Astrocyte (in vitro differentiated cells and primary cell): Measurements from ENCODE around the gene ZNF827. TPM values are rescaled to one million over a fixed set of nuclear protein-coding genes. Genes with fewer than 3 reads are reported as not detected.

ENCODE experiments used
- DNase-seq: peaks from one replicate; pipeline ENCODE4 v3.0.0-alpha.2; 2010; ENCODE audit warnings: low read depth
- FAIRE-seq: peaks from 2 replicates; lab custom pipeline; 2011; peaks lifted over from hg19 to GRCh38; lab: Jason Lieb, UNC
- H2AFZ ChIP-seq: 2 replicates; pipeline ENCODE4 v1.6.0; 2012; ENCODE audit warnings: low read depth, low read length, inconsistent platforms
- H3K27ac ChIP-seq: 2 replicates; pipeline ENCODE4 v1.5.1; 2011; ENCODE audit warnings: low read depth, low read length, inconsistent platforms
- H3K27me3 ChIP-seq: 2 replicates; pipeline ENCODE4 v1.6.0; 2011; ENCODE audit warnings: low read length, inconsistent platforms; ENCODE audit not compliant: insufficient read depth
- H3K36me3 ChIP-seq: 2 replicates; pipeline ENCODE4 v1.5.1; 2011; ENCODE audit warnings: low read length, inconsistent platforms; ENCODE audit not compliant: insufficient read depth
- H3K4me1 ChIP-seq: 2 replicates; pipeline ENCODE4 v1.5.1; 2011; ENCODE audit warnings: low read length, inconsistent platforms; ENCODE audit not compliant: insufficient read depth
- H3K4me2 ChIP-seq: 2 replicates; pipeline ENCODE4 v1.6.0; 2012; ENCODE audit warnings: low read length, inconsistent platforms
- H3K4me3 ChIP-seq: 2 replicates; pipeline ENCODE4 v1.5.1; 2011; ENCODE audit warnings: low read depth, mild to moderate bottlenecking, low read length, inconsistent platforms; ENCODE audit not compliant: insufficient read depth
- H3K79me2 ChIP-seq: 2 replicates; pipeline ENCODE4 v1.6.0; 2012; ENCODE audit warnings: mild to moderate bottlenecking, low read length, inconsistent platforms; ENCODE audit not compliant: insufficient read depth
- H3K9ac ChIP-seq: 2 replicates; pipeline ENCODE4 v1.6.0; 2012; ENCODE audit warnings: mild to moderate bottlenecking, low read length, inconsistent platforms
- H3K9me3 ChIP-seq: 2 replicates; pipeline ENCODE4 v1.5.1; 2012; ENCODE audit warnings: low read depth, mild to moderate bottlenecking, low read length, inconsistent platforms; ENCODE audit not compliant: insufficient read depth
- H4K20me1 ChIP-seq: 2 replicates; pipeline ENCODE4 v1.6.0; 2012; ENCODE audit warnings: low read length, inconsistent platforms; ENCODE audit not compliant: insufficient read depth
- H3K27ac Mint-ChIP-seq: one replicate; pipeline ENCODE4 v1.8.0; 2021; ENCODE audit warnings: mild to moderate bottlenecking, mixed read lengths; ENCODE audit not compliant: unreplicated experiment
- H3K27me3 Mint-ChIP-seq: one replicate; pipeline ENCODE4 v1.8.0; 2021; ENCODE audit warnings: low read depth, mixed read lengths; ENCODE audit not compliant: unreplicated experiment
- H3K36me3 Mint-ChIP-seq: one replicate; pipeline ENCODE4 v1.8.0; 2021; ENCODE audit warnings: low read depth, mixed read lengths; ENCODE audit not compliant: unreplicated experiment
- H3K4me1 Mint-ChIP-seq: one replicate; pipeline ENCODE4 v1.8.0; 2021; ENCODE audit warnings: low read depth, mixed read lengths; ENCODE audit not compliant: unreplicated experiment
- H3K4me3 Mint-ChIP-seq: one replicate; pipeline ENCODE4 v1.8.0; 2021; ENCODE audit warnings: mild to moderate bottlenecking, moderate library complexity, mixed read lengths; ENCODE audit not compliant: unreplicated experiment
- H3K9me3 Mint-ChIP-seq: one replicate; pipeline ENCODE4 v1.8.0; 2021; ENCODE audit warnings: mild to moderate bottlenecking, mixed read lengths; ENCODE audit not compliant: unreplicated experiment
- CTCF ChIP-seq: IDR thresholded peaks from 2 replicates; pipeline ENCODE4 v1.5.1; 2011; ENCODE audit warnings: low read depth, mild to moderate bottlenecking, inconsistent platforms, low read length, moderate library complexity; ENCODE audit not compliant: insufficient read depth
- EZH2 ChIP-seq: IDR thresholded peaks from 2 replicates; pipeline ENCODE4 v1.6.1; 2012; ENCODE audit warnings: mild to moderate bottlenecking, low read length, inconsistent platforms; ENCODE audit not compliant: insufficient read depth
- total RNA-seq: library from RNA; stranded (reverse); gene quantifications from 2 replicates; pipeline ENCODE4 v1.2.1, GENCODE V29; 2021

The ZNF827 gene
- total RNA-seq, 1 donor from 2014 or later: 39.7 TPM

GRCh38 chr4:145709336-145709735 is 229.3 kb downstream of the ZNF827 start:
- Mint-ChIP-seq H3K27me3 (no peaks in the 10 kb centered on the region), H3K4me3 (no peak overlapping the region), H3K4me1 (peaks cover 9% of the 10 kb centered on the region), H3K27ac (no peak overlapping the region), H3K36me3 (peaks cover 3% of the 10 kb centered on the region), H3K9me3 (no peaks in the 10 kb centered on the region)
- DNase-seq (no peak), FAIRE-seq (no peak)
- Histone ChIP-seq H4K20me1 (no peaks in the 10 kb centered on the region), H3K4me3 (no peak overlapping the region), H3K36me3 (no peaks in the 10 kb centered on the region), H3K9ac (no peak overlapping the region), H3K27me3 (no peaks in the 10 kb centered on the region), H2AFZ (no peak overlapping the region), H3K27ac (peak overlapping the region; percentile 24), H3K4me2 (peak overlapping the region; percentile 59), H3K9me3 (no peaks in the 10 kb centered on the region), H3K4me1 (peaks cover 14% of the 10 kb centered on the region), H3K79me2 (no peaks in the 10 kb centered on the region)
- TF ChIP-seq EZH2 (no peak), CTCF (no peak)

Other genes starting within 250 kb of the ZNF827 start
- gene LSM6, start 236.9 kb upstream of the ZNF827 start, total RNA-seq: 14.1 and 18.7 TPM in 2 replicates